ENCODE measurements around the gene TOE1.

GRCh38 chr1:45348609-45348965 lies 8.6 kb downstream of the TOE1 start:
- TF ChIP-seq POLR2A (IDR thresholded peaks at IDR 0.05; ENCODE audit: low read depth, low read length) (no peak), PAX5 (IDR thresholded peaks at IDR 0.05; ENCODE audit: insufficient read depth, low read length, severe bottlenecking) (no peak)
